HG03103 (cell line): ENCODE data around the gene CDKAL1.

Experiments
- ATAC-seq: cut with Tn5 transposase; IDR thresholded peaks from one replicate; pipeline ENCODE4 v1.9.1; 2021; ENCODE audit warnings: low read depth; ENCODE audit not compliant: unreplicated experiment

Gene CDKAL1

DNA sequence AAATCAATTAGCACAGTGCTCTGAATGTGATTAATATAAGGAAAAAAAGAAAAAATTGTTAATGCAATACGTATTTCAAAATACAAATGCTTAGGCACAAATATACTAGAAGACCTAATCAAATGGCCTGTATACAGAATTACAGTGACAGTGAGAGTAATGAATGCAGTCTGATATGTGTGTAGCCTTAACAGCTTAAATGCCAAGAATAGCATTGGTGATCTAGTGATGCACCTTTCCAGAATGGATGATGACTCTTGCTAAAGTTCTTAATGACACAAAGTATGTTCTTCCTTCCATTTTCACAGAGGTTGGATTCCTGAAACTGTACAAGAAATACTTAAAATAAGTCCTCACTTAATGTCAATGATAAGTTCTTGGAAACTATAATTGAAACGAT is 131.0 kb downstream of the CDKAL1 start:
- ATAC-seq, result no peak

DNA sequence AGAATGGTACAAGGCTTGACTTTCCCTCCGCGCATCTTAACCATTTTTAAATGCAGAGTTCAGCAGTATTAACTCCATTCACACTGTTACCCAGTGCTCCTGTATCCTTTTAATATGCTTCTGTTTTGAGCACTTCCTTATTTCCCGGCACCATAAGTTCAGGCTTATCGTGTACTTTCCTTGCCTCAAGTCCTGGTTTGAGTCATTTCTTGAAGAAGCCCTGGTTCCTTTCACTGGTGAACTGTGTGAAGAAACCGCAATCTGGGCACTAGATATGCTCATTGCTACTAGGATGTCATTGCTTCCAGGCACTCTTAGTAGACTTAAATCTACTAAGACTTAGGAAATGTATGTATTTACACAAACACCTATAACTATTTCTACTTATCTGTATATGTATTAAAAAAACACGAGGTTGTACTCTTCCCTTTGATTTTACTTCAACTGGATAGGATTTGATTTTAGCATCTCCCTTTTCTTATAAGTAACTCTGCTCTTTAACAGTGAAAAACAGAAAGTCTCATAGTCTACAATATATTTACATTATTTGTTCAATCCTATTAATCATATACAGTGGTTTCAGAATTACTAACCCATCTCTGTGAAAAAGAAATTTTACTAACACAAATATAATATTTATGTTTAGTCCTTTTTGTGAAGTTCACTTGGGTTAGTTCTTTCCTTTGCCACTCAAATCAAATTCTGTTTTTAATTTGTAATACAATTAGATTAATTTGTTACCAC is 135.5 kb downstream of the CDKAL1 start:
- ATAC-seq, result peak; percentile 92

DNA sequence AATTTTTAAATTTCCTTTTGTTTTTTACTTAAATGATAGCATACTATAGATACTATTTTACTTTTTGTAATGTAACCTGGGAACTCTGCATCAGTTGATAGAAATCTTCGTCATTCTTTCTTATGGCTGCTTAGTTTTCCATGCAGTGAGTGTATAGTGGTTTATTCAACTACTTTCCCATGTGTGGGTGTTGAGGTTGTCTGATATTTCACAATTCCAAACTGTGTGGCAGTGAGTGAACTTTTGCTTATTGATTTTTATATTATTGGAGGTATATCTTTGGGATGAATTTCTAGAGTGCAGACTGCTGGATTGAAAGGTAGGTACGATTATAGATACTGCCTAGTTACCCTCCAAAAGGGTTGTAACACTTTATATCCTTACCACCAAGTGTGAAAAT is 136.5 kb downstream of the CDKAL1 start:
- ATAC-seq, result no peak

DNA sequence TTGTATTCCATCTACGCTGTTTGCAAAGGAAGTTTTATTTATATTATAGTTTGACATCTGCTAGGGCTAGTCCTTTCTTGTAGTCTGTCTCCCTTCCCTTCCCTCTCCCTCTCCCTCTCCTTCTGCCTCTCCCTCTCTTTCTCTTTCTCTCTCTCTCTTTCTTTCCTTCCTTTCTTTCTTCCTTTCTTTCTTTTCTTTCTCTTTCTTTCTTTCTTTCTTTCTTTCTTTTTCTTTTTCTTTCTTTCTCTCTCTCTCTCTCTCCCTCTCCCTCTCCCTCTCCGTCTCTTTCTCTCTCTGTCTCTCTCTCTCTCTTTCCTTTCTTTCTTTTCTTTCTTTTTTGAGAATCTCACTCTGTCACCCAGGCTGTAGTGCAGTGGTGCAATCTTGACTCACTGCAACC is 137.8 kb downstream of the CDKAL1 start:
- no peak for ATAC-seq

DNA sequence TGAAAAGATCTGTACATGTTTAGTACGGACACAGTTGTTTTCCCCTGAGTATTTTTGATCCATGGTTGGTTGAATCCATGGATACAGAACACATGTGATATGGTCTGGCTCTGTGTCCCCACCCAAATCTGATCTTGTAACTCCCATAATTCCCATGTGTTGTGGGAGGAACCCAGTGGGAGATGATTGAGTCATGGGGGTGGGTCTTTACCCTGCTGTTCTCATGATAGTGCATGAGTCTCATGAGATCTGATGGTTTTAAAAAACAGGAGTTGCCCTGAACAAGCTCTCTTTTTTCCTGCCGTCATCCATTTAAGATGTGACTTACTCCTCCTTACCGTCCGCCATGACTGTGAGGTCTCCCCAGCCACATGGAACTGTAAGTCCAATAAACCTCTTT is 139.2 kb downstream of the CDKAL1 start:
- no peak for ATAC-seq

DNA sequence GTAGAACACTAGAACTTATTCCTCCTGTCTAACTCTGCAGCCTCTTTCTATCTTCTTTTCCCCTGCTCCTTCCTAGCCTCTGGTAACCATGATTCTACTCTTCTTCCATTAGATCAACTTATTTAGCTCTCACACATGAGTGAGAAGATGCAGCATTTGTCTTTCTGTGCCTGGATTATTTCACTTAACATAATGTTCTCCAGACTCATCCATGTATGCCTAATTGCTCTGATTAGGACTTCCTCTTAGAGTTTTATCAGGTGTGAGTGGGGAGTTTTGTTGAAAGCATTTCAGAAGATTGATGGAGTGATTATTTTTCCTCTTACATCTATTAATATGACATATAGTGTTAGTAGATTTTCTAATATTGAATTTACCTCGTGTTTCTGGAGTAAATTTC is 140.4 kb downstream of the CDKAL1 start:
- ATAC-seq, result no peak

DNA sequence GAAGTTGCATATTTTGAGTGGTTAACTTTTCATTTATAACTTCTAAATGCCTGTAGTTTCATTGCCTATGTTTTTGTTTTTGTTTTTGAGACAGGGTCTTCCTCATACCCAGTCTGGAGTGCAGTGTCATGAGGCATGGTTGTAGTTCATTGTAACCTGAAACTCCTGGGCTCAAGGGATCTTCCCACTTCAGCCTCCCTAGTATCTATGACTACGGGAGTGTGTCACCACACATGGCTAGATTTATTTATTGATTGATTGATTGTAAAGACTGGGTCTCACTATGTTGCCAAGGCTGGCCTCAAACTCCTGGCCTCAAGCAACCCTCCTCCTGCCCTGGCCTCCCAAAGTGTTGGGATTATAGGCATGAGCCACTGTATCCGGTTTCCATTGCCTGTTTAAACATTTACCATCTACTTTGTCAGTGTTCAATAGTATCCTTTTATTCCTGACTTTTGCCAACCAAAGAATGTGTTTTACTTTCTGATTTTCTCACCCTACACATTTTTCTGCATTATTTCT is 144.6 kb downstream of the CDKAL1 start:
- ATAC-seq, result no peak

DNA sequence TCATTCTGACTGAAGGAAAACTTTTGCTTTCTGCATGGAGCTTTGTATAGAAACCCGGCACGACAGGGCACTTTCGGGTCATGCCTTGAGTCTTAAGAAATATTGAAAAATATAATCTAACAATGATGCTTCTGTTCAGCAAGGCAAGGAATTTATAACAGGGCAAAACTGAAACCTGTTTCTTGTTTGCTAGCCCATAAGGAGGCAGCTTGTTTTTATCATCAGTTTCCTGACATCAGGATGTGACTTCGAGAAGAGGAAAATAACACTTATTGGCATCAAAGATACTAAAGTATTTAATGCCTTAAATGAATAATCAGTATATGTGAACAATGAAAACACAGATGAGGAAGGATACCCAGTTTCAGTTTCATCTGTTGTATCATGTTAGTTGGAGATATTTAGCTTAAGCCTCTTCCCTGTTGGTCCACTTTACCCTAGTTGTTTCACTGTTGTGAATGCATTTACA is 146.5 kb downstream of the CDKAL1 start:
- ATAC-seq, result peak; percentile 62

DNA sequence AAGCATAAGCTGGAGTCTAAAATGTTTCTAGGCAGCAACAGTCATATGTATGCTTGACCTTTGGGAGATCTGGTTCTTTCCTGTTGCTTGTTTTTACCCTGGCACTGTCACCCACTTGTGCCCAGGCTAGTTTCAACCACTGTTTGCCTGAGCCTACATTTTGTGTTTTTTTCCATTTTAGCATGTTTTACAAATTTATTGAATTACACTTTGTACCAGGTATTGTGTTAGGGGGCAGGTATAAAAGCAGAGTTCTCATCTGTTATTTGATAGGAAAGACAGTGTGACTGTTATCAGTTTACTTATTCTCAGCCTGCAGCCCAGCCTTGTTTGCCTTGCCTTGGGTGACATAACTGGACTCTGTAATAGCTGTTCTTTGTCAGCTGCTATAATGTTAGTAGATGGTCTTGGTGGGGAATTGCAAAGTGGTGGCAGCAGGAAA is 147.0 kb downstream of the CDKAL1 start:
- peak; percentile 32 for ATAC-seq

DNA sequence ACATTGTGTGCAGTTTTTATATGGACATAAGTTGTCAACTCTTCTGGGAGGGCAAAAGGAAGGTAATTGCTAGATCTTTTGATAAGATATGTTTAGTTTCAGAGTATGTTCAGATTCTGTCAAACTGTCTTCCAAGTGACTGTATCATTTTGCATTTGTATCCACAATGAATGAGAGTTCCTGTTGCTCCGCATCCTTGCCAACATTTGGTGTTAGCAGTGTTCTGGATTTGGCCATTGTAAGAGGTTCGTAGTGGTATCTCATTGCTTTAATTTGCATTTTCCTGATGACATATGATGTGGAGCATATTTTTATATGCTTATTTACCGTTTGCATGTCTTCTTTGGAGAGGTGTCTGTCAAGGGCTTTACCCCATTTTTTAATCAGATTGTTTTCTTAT is 150.2 kb downstream of the CDKAL1 start:
- ATAC-seq, result no peak

DNA sequence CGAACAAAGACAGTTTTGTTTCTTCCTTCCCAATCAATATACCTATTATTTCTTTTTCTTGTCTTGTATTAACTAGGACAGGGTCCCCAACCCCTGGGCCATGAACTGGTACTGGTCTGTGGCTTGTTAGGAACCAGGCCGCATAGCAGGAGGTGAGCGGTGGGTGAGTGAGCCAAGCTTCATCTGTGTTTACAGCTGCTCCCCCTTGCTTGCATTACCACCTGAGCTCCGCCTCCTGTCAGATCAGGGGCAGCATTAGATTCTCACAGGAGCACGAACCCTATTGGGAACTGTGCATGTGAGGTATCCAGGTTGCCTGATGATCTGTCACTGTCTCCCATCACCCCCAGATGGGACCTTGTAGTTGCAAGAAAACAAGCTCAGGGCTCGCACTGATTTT is 151.9 kb downstream of the CDKAL1 start:
- ATAC-seq, result no peak

DNA sequence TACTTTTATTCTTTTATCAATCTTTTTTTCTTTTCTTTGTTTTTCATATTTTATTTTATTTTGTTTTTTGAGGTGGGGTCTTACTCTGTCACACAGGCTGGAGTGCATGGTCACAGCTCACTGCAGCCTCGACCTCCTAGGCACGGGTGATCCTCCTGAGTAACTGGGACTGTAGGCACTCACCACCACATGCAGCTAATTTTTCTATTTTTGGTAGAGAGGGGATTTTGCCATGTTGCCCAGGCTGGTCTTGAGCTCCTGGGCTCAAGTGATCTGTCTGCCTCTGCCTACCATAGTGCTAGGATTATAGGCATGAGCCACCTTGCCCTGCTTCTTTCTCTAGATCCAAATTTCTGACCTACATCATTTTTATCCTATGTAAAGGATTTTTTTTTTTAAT is 153.2 kb downstream of the CDKAL1 start:
- ATAC-seq, result no peak

DNA sequence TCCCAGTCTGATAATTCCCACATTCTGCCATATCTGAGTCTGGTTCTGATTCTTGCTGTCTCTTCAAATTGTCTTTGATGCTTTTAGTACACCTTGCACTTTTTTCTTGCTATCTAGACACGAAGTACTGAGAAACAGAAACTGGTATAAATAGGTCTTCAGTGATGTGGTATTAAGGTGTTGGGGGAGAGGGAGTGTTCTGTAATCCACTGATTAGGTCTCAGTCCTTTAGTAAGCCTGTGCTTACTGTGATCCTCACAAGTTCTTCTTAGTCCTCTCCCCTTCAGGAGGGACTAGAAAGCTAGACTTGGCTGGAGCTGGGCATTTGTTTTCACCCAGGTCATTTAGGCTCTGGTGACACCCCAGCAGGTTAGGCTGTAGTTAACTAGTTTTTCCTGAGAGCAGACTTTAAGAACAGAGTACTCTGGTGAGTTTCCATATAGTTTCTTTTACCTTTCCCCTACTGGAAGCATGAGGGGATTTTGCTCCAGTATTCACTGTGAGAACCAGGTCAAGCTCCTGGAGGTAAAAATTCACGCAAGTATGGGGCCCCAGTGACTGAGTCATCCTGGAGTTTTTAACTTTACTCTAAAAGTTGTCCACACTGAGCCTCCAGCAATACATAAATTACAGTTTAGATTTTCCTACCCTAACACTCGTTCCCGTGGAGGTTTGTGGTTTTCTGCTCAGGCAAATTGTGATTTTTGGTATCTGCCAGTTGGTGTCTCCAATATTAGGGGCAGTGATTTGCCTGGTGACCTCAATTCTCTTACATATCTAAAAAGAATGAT is 154.6 kb downstream of the CDKAL1 start:
- peak; percentile 93 for ATAC-seq

DNA sequence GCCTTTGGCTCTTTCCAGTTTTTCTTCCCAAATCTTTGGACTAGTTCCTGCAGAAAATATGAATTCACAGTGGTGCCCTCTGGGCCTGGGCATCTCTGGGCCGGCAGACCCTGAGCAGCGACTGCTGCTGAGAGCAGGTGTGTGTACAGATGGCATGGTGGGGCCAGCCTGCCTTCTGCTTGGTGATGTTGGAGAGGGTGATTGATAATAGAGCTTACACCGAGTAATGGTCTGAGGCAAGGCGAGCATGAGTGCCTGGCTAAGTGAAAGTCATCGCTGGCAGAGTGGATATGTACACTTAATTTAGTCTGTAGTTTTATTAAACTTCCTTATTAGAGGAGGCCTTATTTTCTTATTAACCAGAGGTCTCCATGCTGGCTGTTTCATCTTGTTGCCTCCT is 156.9 kb downstream of the CDKAL1 start:
- ATAC-seq, result no peak

DNA sequence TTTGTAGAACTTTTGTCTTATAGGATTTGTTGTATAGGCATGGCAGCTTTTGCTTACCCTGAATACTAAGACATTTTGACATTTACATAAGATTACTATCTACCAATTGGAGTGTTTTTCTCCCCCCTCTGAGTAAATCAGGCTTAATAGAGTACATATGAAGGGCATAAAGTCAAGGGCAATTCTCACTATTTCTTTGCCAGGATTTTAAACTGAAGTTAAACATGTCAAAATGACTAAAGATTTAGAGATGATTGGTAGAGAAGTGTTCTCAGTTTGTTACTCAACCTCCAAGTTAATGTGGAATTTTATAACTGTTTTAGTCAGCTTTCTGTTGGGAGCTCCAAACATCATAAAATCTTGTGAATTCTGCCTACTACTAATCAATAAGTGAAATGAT is 157.8 kb downstream of the CDKAL1 start:
- no peak for ATAC-seq

DNA sequence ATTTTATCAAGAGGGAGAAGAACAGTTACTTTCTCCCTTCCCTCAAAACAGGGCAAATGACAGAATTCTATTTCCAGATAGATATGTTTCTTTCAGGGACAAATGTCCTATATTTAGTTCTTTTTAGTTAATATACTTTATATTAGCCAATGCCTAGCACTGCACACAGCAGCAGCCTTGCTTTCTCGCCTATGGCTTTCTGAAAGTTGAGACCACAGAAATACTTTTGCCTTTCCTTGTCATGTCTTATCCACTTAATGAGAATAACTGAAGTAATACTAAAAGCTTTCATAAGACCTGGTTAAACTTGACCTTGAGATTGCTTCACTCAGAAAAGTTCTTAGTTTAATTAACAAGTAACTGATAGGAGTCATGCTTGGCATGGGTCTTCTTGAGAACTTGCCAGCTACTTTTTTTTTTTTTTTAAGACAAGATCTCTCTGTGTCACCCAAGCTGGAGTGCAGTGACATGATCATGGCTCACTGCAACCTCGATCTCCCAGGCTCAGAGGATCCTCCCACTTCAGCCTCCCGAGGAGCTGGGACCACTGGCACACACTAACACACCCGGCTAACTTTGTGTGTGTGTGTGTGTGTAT is 159.3 kb downstream of the CDKAL1 start:
- no peak for ATAC-seq

DNA sequence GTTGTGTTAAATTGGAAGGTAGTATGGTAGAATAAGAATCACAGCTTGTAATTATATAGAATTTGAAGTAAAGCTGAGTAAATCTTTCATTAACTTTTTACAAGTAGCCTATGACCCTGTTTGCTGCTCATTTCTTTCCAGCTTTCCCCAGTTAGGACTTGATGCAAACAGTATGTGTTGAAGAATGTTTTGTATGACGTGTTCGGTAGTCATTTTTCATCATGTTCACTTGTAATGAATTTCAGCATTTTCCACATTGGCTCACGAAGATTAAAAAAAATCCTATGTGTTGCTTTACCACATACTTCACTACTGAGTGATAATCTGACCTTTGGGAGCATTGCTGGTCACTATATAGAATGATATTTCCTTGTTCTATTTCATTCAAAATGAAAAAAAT is 162.4 kb downstream of the CDKAL1 start:
- no peak for ATAC-seq

DNA sequence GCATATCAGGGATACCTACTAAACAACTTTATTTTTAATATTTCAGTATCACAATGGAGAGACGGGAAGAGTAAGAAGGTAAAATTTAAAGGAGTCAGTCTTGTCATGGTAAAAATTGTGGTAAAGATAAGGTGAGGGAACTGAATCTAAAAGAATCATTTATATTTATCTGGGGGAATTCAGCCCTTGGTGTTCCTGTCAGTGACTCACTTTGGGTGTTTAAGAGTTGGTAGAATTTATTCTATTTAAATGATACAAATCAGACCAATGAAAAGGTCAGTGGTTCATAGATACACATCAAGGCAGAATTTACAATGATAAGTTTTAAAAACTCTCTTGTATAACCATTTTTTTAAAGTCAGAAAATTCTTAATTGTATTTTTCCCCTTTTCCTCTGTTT is 164.4 kb downstream of the CDKAL1 start:
- ATAC-seq, result no peak

DNA sequence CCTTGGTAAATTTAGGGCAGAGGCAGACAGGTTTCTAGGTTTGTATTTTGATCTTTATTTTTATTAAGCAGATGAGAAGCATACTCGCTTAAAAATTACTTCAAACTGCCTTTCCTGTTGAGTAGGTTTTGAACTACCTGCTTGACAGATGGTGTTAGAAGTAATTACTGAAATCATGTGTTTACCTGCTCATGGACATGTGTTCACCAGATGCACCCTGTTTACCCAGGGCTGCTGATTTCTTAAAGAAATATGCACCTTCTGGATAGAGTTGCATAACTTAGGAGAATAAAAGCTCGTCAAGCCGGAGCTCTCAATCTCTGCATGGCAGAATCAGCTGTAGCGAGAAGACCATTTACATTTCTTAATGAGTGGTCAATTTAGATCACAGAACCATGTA is 165.1 kb downstream of the CDKAL1 start:
- no peak for ATAC-seq

DNA sequence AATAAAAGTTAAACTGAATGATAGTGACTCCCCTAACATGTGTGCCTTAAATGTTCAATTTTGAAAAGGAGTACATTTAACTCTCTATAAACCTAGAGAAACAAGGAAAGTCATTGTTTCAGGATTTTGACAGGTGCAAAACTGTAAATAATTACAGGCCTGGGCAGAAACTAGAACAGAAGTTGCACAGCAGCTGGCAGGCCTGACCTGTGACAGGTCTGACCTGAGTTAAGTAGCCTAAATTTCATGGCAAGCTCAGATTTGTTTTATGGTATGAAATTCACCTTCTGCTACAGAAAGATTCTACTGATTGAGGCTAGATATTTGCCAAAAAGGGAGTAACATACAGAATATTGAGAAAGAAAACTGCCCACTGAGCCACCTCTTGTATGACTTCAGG is 166.1 kb downstream of the CDKAL1 start:
- no peak for ATAC-seq

DNA sequence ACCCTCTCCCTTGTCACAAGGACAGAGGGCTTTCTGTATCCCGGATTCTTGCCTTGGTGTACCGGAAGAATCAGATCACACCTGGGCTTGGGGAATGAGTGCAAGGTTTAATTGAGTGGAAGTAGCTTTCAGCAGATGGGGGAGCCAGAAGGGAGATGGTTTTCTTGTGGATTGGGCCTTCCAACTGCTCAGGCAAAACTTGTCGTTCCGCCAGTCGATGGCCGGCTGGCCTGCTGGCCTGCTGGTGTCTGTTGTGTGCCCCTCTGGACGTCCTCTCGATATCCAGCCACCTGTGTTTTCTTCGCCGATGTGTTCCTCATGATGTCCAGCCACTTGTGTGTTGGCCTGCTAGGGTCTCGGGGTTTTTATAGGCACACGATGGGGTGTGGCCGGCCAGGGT is 168.1 kb downstream of the CDKAL1 start:
- ATAC-seq, result no peak
